SU-DHL-6 (cell line): Measurements from ENCODE around the gene TLE1.

Experiments
- EZH2phosphoT487 ChIP-seq: fragments of 200-600 bp; sonication (generic), shearing (Covaris generic); conservative IDR thresholded peaks from 2 replicates; pipeline ENCODE4 v1.6.1; 2018; ENCODE audit warnings: mild to moderate bottlenecking, antibody characterized with exemption, low read length, moderate library complexity, mixed read lengths
- TF ChIP-seq, protein P1 (sequence below): fragments of 200-600 bp; sonication (generic); IDR thresholded peaks from one replicate; pipeline ENCODE4 v1.5.1; 2017; ENCODE audit warnings: antibody characterized with exemption, mild to moderate bottlenecking, low read length, moderate library complexity; ENCODE audit not compliant: insufficient read depth, poor library complexity, severe bottlenecking

DNA sequence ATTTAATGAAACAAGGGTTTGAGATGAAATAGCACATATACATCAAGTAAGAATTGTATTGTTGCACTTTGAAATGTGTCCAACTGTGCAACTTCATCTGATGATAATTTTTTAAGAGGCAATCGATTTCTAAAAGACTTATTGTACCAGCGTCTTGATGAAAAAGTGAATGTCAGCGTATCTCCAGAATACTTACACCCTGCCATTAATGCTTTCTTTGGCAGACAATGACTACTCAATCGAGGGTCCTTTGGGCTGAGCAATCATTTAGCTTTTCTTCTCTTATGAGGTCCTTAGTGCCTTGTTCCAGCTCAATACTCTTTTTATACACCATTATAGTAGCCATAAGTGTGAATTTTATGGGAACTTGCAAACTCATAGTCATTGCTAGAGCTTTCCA is 4.7 kb downstream of the TLE1 start:
- TF ChIP-seq, protein P1, sequence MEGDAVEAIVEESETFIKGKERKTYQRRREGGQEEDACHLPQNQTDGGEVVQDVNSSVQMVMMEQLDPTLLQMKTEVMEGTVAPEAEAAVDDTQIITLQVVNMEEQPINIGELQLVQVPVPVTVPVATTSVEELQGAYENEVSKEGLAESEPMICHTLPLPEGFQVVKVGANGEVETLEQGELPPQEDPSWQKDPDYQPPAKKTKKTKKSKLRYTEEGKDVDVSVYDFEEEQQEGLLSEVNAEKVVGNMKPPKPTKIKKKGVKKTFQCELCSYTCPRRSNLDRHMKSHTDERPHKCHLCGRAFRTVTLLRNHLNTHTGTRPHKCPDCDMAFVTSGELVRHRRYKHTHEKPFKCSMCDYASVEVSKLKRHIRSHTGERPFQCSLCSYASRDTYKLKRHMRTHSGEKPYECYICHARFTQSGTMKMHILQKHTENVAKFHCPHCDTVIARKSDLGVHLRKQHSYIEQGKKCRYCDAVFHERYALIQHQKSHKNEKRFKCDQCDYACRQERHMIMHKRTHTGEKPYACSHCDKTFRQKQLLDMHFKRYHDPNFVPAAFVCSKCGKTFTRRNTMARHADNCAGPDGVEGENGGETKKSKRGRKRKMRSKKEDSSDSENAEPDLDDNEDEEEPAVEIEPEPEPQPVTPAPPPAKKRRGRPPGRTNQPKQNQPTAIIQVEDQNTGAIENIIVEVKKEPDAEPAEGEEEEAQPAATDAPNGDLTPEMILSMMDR: no peak
- TF ChIP-seq EZH2phosphoT487: no peak
